Stomach (tissue), 4 donors: Measurements from ENCODE around the gene PALLD.

ENCODE experiments used
- CTCF ChIP-seq, 7 experiments: fragments of 450-650 bp in 4 of 7; fragments of 200-600 bp in 3 of 7; sonication (generic) in 3 of 7; IDR thresholded peaks; one replicate each; pipeline ENCODE4 v1.5.1; 2016 to 2019; ENCODE audit warnings: antibody characterized with exemption in 7 of 7, control low read depth in 2 of 7, mild to moderate bottlenecking in 1 of 7
- POLR2A ChIP-seq, 4 donors: fragments of 450-650 bp; IDR thresholded peaks; one replicate each; pipeline ENCODE4 v1.6.1; 2016; ENCODE audit warnings: antibody characterized with exemption in 4 of 4, control low read depth in 2 of 4, mild to moderate bottlenecking in 1 of 4, moderate library complexity in 1 of 4

- no peak for TF ChIP-seq CTCF (IDR thresholded peaks at IDR 0.05)
- no peak for TF ChIP-seq POLR2A (IDR thresholded peaks at IDR 0.05)
Measured at GRCh38 chr4:168484626-168485025, 12.2 kb upstream of the PALLD start.
